Retinal pigment epithelial cell (primary cell): ENCODE measurements around the gene UCP2.

Experiments
- DNase-seq: peaks from one replicate; pipeline ENCODE4 v3.0.0-alpha.2; 2010; ENCODE audit warnings: low read depth
- H3K4me3 ChIP-seq: 2 replicates; pipeline ENCODE4 v1.5.1; 2011; ENCODE audit warnings: mild to moderate bottlenecking, low read length, control low read depth, moderate library complexity
- CTCF ChIP-seq: conservative IDR thresholded peaks from 2 replicates; pipeline ENCODE4 v1.5.1; 2011; ENCODE audit warnings: low read depth, low read length, control low read depth, inconsistent platforms

UCP2 gene

GRCh38 chr11:73931951-73932350, 50.7 kb downstream of the UCP2 start:
- H3K4me3 ChIP-seq = no peak overlapping the region
- no peak for TF ChIP-seq CTCF
- DNase-seq = no peak

GRCh38 chr11:73931039-73931645, 51.5 kb downstream of the UCP2 start:
- peak; percentile 51 for TF ChIP-seq CTCF
- peak overlapping the region; percentile 15 for H3K4me3 ChIP-seq
- peak; percentile 91 for DNase-seq

GRCh38 chr11:73929388-73929787, 53.3 kb downstream of the UCP2 start:
- no peak for DNase-seq
- no peak overlapping the region for H3K4me3 ChIP-seq
- TF ChIP-seq CTCF = no peak
